GM18520 (cell line): ENCODE data around the gene KANK4.

ENCODE experiments used
- ATAC-seq: cut with Tn5 transposase; IDR thresholded peaks from one replicate; pipeline ENCODE4 v1.9.1; 2021; ENCODE audit not compliant: unreplicated experiment

Gene KANK4

DNA sequence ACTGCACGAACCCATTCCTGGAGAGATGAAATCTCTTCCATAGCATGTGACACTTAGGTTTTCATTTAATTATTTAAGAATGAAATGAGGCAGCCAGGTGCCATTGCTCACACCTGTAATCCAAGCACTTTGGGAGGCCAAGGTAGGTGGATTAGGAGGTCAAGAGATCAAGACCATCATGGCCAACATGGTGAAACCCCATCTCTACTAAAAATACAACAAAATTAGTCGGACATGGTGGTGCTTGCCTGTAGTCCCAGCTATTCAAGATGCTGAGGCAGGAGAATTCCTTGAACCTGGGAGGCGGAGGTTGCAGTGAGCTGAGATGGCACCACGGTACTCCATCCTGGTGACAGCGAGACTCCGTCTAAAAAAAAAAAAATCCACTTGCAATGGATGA is 106.8 kb downstream of the KANK4 start:
- no peak for ATAC-seq

GRCh38 chr1:62210960-62211359 is 108.3 kb downstream of the KANK4 start:
- no peak for ATAC-seq

DNA sequence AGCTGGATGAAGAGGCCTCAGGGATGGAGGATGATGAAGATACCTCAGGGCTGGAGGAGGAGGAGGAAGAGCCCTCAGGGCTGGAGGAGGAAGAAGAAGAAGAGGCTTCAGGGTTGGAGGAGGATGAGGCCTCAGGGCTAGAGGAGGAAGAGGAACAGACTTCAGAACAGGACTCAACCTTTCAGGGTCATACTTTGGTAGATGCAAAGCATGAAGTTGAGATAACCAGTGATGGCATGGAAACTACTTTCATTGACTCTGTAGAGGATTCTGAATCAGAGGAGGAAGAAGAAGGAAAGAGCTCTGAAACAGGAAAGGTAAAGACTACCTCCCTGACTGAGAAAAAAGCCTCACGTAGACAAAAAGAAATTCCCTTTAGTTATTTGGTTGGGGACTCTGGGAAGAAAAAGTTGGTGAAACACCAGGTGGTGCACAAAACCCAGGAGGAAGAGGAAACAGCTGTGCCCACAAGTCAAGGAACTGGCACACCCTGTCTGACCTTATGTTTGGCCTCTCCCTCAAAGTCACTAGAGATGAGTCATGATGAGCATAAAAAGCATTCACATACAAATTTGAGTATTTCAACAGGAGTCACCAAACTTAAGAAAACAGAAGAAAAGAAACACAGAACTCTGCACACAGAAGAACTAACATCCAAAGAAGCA is 109.2 kb downstream of the KANK4 start:
- ATAC-seq, result no peak

GRCh38 chr1:62208970-62209369 is 110.3 kb downstream of the KANK4 start:
- no peak for ATAC-seq

GRCh38 chr1:62208087-62208486 is 111.1 kb downstream of the KANK4 start:
- no peak for ATAC-seq

GRCh38 chr1:62207187-62207586 is 112.0 kb downstream of the KANK4 start:
- ATAC-seq, result no peak

GRCh38 chr1:62198781-62199125 is 120.5 kb downstream of the KANK4 start:
- ATAC-seq, result no peak

GRCh38 chr1:62198069-62198780 is 121.0 kb downstream of the KANK4 start:
- no peak for ATAC-seq

DNA sequence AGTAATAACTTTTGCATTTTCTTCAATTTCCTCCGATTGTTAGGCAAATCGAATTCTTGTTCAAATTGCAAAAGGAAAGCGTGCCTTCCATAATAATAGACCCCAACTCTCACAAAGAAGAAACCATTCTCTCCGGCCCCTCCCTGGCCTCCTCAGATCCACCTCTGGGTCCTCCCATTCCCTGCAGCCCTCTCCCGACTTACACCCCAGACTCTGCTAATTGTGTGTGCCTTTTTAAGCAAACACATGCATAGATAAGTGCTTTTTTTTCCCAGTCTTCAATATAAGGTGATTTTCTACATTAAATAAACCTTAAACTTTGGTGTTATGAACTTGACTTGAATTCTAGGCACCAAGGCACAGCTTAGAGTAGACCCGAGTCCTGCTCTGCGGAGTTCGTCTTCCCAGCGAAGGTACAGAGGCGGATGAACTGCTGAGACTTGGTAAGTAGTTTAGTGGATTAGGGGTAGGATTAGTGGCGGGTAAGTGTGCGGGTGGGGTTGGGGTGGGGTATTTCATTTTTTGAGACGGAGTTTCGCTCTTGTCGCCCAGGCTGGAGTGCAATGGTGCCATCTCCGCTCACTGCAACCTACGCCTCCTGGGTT is 123.0 kb downstream of the KANK4 start:
- no peak for ATAC-seq

DNA sequence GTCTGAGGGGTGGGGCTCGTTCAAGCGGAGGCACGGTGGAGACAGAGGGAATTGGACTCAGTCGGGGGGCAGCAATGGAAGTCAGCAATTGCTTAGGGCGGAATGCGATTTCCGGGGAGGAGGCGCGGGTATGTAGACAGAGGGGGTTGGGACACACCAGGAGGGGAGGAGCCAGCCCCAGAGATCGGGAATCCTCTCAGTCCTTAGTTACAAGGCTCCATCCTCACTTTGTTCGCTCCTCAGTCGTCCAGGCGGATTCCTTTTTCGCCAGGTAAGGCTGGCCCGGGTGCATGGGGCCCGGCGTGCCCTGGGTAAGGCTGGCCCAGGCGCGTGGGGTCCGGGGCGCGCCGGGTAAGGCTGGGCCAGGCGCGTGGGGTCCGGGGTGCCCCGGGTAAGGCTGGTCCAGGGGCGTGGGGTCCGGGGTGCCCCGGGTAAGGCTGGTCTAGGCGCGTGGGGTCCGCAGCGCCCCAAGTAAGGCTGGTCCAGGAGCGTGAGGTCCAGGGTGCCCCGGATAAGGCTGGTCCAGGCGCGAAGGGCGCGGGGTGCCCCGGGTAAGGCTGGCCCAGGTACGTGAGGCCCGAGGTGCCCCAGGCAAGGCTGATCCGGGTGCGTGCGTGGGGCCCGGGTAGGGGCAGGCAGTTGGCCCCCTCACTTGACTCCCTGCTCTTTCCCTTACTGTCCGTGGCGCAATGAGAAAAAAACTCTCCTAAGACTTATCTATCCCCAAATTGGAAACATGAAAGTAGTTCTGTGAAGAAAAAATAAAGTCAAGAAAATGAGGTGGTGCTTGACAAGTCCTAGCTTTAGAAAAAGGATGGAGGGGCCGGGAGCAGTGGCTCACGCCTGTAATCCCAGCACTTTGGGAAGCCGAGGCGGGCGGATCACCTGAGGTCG is 124.3 kb downstream of the KANK4 start, which contains the start of gene L1TD1:
TSS of gene L1TD1 (plus strand) at position 199 of the 894 bp plus-strand sequence. CDS start 11,780 bp downstream, outside the sequence.
- no peak for ATAC-seq

GRCh38 chr1:62188111-62188510 is 131.1 kb downstream of the KANK4 start:
- ATAC-seq, result no peak

DNA sequence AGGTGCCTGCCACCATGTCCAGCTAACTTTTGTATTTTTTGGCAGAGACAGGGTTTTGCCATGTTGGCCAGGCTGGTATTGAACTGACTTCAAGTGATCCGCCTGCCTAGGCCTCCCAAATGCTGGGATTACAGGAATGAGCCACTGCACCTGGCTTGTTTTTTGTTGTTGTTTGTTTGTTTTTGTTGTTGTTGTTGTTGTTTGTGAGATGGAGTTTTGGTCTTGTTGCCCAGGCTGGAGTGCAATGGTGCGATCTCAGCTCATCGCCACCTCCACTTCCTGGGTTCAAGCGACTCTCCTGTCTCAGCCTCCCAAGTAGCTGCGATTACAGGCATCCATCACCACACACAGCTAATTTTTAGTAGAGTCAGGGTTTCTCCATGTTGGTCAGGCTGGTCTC is 131.7 kb downstream of the KANK4 start:
- no peak for ATAC-seq
